GM23338 (cell line): ENCODE results near the gene TAF10. TPM values are rescaled to one million over a fixed set of nuclear protein-coding genes. Genes with fewer than 3 reads are reported as not detected.

Experiments used
- ATAC-seq: fragments of 200-7000 bp; cut with Tn5 transposase; 3 replicates; pipeline ENCODE4 v1.9.1; 2020
- DNase-seq: peaks from one replicate; pipeline ENCODE4 v3.0.0-alpha.2; 2015; ENCODE audit warnings: low spot score
- H2AFZ ChIP-seq: fragments of 200-600 bp; sonication (generic); 2 replicates; pipeline ENCODE4 v1.8.0; 2016; ENCODE audit warnings: antibody characterized with exemption, mild to moderate bottlenecking, moderate library complexity
- H3F3A ChIP-seq: fragments of 200-600 bp; sonication (generic); replicated peaks from 2 replicates; pipeline ENCODE4 v1.8.0; 2017; ENCODE audit warnings: antibody characterized with exemption, mixed run types, low read depth
- H3K27ac ChIP-seq: fragments of 200-600 bp; sonication (generic); 2 replicates; pipeline ENCODE4 v1.6.1; 2016; ENCODE audit warnings: low read depth
- H3K27me3 ChIP-seq: fragments of 200-600 bp; sonication (generic); 2 replicates; pipeline ENCODE4 v1.8.0; 2016; ENCODE audit warnings: mild to moderate bottlenecking, mixed run types, moderate library complexity; ENCODE audit not compliant: insufficient read depth
- H3K36me3 ChIP-seq: fragments of 200-600 bp; sonication (generic); 2 replicates; pipeline ENCODE4 v1.8.0; 2016; ENCODE audit warnings: mild to moderate bottlenecking; ENCODE audit not compliant: insufficient read depth
- H3K4me1 ChIP-seq: fragments of 200-600 bp; sonication (generic); 2 replicates; pipeline ENCODE4 v1.8.0; 2016; ENCODE audit warnings: mild to moderate bottlenecking, moderate library complexity; ENCODE audit not compliant: insufficient read depth
- H3K4me2 ChIP-seq: fragments of 200-600 bp; sonication (generic); 2 replicates; pipeline ENCODE4 v1.7.1; 2017; ENCODE audit warnings: mixed run types
- H3K4me3 ChIP-seq: fragments of 200-600 bp; sonication (generic); 2 replicates; pipeline ENCODE4 v1.6.1; 2016; ENCODE audit warnings: mixed run types
- H3K79me2 ChIP-seq: fragments of 200-600 bp; sonication (generic); replicated peaks from 2 replicates; pipeline ENCODE4 v1.8.0; 2017; ENCODE audit warnings: mild to moderate bottlenecking; ENCODE audit not compliant: insufficient read depth
- H3K9me2 ChIP-seq: fragments of 200-600 bp; sonication (generic); 2 replicates; pipeline ENCODE4 v1.8.0; 2017; ENCODE audit not compliant: insufficient read depth
- H4K20me1 ChIP-seq: fragments of 200-600 bp; sonication (generic); replicated peaks from 2 replicates; pipeline ENCODE4 v1.8.0; 2017; ENCODE audit warnings: mild to moderate bottlenecking; ENCODE audit not compliant: insufficient read depth
- H3K27ac Mint-ChIP-seq: 2 replicates; pipeline ENCODE4 v1.8.0; 2020; ENCODE audit warnings: inconsistent platforms, mild to moderate bottlenecking, moderate library complexity, mixed read lengths
- H3K27me3 Mint-ChIP-seq: 3 replicates; pipeline ENCODE4 v1.8.0; 2022; ENCODE audit warnings: low read depth, mild to moderate bottlenecking, moderate library complexity, mixed read lengths, inconsistent platforms; ENCODE audit not compliant: insufficient read depth, poor library complexity
- H3K36me3 Mint-ChIP-seq: 3 replicates; pipeline ENCODE4 v1.8.0; 2021; ENCODE audit warnings: low read depth, mild to moderate bottlenecking, inconsistent platforms, moderate library complexity, mixed read lengths
- H3K4me1 Mint-ChIP-seq: 3 replicates; pipeline ENCODE4 v1.8.0; 2020; ENCODE audit warnings: mild to moderate bottlenecking, inconsistent platforms, mixed read lengths
- H3K4me3 Mint-ChIP-seq: 3 replicates; pipeline ENCODE4 v1.8.0; 2021; ENCODE audit warnings: moderate library complexity, mild to moderate bottlenecking, inconsistent platforms, mixed read lengths
- H3K9me3 Mint-ChIP-seq: 3 replicates; pipeline ENCODE4 v1.8.0; 2020; ENCODE audit warnings: moderate library complexity, mild to moderate bottlenecking, inconsistent platforms, mixed read lengths
- CREB1 ChIP-seq: fragments of 250-450 bp; sonication (Bioruptor Pico); IDR thresholded peaks from 2 replicates; pipeline ENCODE4 v1.5.0; 2020; ENCODE audit warnings: low read depth, mild to moderate bottlenecking, moderate library complexity
- EZH2 ChIP-seq: fragments of 200-600 bp; sonication (generic); IDR thresholded peaks from one replicate; pipeline ENCODE4 v1.8.0; 2017; ENCODE audit warnings: antibody characterized with exemption, mild to moderate bottlenecking, low read depth; ENCODE audit not compliant: unreplicated experiment
- EZH2phosphoT487 ChIP-seq: fragments of 200-600 bp; sonication (generic); IDR thresholded peaks from one replicate; pipeline ENCODE4 v1.8.1; 2018; ENCODE audit warnings: antibody characterized with exemption; ENCODE audit not compliant: unreplicated experiment
- JUNB ChIP-seq: IDR thresholded peaks from one replicate; pipeline ENCODE4 v1.6.1; 2016; ENCODE audit warnings: antibody characterized with exemption; ENCODE audit not compliant: unreplicated experiment
- NANOG ChIP-seq: IDR thresholded peaks from 2 replicates; pipeline ENCODE4 v1.6.1; 2016; ENCODE audit warnings: antibody characterized with exemption, borderline replicate concordance
- ZNF114 ChIP-seq: fragments of 250-450 bp; sonication (Bioruptor Pico); IDR thresholded peaks from 2 replicates; pipeline ENCODE4 v1.5.0; 2020; ENCODE audit warnings: mild to moderate bottlenecking, moderate library complexity
- ZNF331 ChIP-seq: fragments of 250-450 bp; sonication (Bioruptor Pico); IDR thresholded peaks from 2 replicates; pipeline ENCODE4 v1.5.0; 2020; ENCODE audit warnings: low read depth, mild to moderate bottlenecking, moderate library complexity
- polyA plus RNA-seq: library from polyadenylated mRNA; unstranded; fragments of >200 nt; fragmentation: Nextera tagmentation; extraction: Ambion mirVana; gene quantifications from 2 replicates; pipeline ENCODE4 v1.2.1, GENCODE V29; 2016
- total RNA-seq: library from RNA; depleted of rRNA; stranded (reverse); fragments of >200 nt; shearing (Covaris generic); gene quantifications from 2 replicates; pipeline ENCODE4 v1.2.3, GENCODE V29; 2014
- TF ChIP-seq, protein P1 (sequence below): IDR thresholded peaks from 2 replicates; pipeline ENCODE4 v1.6.1; 2016; ENCODE audit warnings: antibody characterized with exemption
- TF ChIP-seq, protein P2 (sequence below), 2 experiments: fragments of 200-600 bp in 1 of 2; sonication (generic) in 1 of 2; conservative IDR thresholded peaks; 2 replicates each; pipeline versions ENCODE4 v1.5.1 to v1.6.1; 2016 to 2017; ENCODE audit warnings: antibody characterized with exemption in 2 of 2, low read depth in 2 of 2, mild to moderate bottlenecking in 2 of 2, moderate library complexity in 1 of 2
- TF ChIP-seq, protein P3 (sequence below): fragments of 250-450 bp; sonication (Bioruptor Pico); IDR thresholded peaks from 2 replicates; pipeline ENCODE4 v1.5.0; 2020; ENCODE audit warnings: mild to moderate bottlenecking, moderate library complexity

Gene TAF10
- total and polyA plus RNA-seq, 2 experiments from 2014 or later: 108 to 253 TPM

DNA sequence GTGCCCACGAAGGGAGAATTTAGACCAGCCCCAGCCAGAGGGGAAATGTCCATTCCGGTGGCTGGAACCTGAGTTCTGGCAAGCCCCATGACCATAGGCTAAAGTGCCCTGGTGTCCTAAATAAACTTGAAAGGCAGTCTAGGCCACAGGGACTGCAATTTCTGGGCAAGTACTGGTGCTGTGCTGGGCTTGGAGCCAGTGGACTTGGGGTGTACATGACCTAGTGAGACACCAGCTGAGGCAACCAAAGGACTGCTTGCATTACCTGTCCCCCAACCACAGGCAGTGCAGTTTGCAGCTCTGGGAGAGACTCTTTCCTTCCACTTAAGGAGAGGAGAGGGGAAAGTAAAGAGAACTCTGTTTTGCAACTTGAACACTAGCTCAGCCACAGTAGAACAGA, 32.3 kb downstream of the TAF10 start:
- Histone ChIP-seq H3K27ac (no peak overlapping the region), H3K4me3 (no peak overlapping the region), H3K27me3 (no peaks in the 10 kb centered on the region), H2AFZ (no peak overlapping the region), H3K79me2 (no peaks in the 10 kb centered on the region), H3K36me3 (no peaks in the 10 kb centered on the region), H3K9me2 (no peaks in the 10 kb centered on the region), H3K4me1 (no peaks in the 10 kb centered on the region), H4K20me1 (no peaks in the 10 kb centered on the region; the same call in 1 of the 2 replicates), H3F3A (no peaks in the 10 kb centered on the region), H3K4me2 (no peak overlapping the region)
- peaks cover 5% of the 10 kb centered on the region for H3K4me1 Mint-ChIP-seq
- no peak overlapping the region for H3K4me3 Mint-ChIP-seq
- H3K36me3 Mint-ChIP-seq: peaks cover 10% of the 10 kb centered on the region; the same call in 2 of the 3 replicates
- peaks cover 2% of the 10 kb centered on the region for H3K27me3 Mint-ChIP-seq
- H3K27ac Mint-ChIP-seq: no peak overlapping the region
- H3K9me3 Mint-ChIP-seq: peaks cover 12% of the 10 kb centered on the region; the same call in 2 of the 3 replicates
- TF ChIP-seq NANOG: no peak
- TF ChIP-seq ZNF331: no peak
- TF ChIP-seq EZH2: no peak
- TF ChIP-seq ZNF114: no peak
- no peak for TF ChIP-seq EZH2phosphoT487
- no peak for TF ChIP-seq JUNB
- TF ChIP-seq, protein P1, sequence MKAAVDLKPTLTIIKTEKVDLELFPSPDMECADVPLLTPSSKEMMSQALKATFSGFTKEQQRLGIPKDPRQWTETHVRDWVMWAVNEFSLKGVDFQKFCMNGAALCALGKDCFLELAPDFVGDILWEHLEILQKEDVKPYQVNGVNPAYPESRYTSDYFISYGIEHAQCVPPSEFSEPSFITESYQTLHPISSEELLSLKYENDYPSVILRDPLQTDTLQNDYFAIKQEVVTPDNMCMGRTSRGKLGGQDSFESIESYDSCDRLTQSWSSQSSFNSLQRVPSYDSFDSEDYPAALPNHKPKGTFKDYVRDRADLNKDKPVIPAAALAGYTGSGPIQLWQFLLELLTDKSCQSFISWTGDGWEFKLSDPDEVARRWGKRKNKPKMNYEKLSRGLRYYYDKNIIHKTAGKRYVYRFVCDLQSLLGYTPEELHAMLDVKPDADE: no peak
- TF ChIP-seq, protein P2, sequence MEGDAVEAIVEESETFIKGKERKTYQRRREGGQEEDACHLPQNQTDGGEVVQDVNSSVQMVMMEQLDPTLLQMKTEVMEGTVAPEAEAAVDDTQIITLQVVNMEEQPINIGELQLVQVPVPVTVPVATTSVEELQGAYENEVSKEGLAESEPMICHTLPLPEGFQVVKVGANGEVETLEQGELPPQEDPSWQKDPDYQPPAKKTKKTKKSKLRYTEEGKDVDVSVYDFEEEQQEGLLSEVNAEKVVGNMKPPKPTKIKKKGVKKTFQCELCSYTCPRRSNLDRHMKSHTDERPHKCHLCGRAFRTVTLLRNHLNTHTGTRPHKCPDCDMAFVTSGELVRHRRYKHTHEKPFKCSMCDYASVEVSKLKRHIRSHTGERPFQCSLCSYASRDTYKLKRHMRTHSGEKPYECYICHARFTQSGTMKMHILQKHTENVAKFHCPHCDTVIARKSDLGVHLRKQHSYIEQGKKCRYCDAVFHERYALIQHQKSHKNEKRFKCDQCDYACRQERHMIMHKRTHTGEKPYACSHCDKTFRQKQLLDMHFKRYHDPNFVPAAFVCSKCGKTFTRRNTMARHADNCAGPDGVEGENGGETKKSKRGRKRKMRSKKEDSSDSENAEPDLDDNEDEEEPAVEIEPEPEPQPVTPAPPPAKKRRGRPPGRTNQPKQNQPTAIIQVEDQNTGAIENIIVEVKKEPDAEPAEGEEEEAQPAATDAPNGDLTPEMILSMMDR (conservative IDR thresholded peaks at IDR 0.05; ENCODE audit: low read depth in 2 of 2): no peak
- TF ChIP-seq, protein P3, sequence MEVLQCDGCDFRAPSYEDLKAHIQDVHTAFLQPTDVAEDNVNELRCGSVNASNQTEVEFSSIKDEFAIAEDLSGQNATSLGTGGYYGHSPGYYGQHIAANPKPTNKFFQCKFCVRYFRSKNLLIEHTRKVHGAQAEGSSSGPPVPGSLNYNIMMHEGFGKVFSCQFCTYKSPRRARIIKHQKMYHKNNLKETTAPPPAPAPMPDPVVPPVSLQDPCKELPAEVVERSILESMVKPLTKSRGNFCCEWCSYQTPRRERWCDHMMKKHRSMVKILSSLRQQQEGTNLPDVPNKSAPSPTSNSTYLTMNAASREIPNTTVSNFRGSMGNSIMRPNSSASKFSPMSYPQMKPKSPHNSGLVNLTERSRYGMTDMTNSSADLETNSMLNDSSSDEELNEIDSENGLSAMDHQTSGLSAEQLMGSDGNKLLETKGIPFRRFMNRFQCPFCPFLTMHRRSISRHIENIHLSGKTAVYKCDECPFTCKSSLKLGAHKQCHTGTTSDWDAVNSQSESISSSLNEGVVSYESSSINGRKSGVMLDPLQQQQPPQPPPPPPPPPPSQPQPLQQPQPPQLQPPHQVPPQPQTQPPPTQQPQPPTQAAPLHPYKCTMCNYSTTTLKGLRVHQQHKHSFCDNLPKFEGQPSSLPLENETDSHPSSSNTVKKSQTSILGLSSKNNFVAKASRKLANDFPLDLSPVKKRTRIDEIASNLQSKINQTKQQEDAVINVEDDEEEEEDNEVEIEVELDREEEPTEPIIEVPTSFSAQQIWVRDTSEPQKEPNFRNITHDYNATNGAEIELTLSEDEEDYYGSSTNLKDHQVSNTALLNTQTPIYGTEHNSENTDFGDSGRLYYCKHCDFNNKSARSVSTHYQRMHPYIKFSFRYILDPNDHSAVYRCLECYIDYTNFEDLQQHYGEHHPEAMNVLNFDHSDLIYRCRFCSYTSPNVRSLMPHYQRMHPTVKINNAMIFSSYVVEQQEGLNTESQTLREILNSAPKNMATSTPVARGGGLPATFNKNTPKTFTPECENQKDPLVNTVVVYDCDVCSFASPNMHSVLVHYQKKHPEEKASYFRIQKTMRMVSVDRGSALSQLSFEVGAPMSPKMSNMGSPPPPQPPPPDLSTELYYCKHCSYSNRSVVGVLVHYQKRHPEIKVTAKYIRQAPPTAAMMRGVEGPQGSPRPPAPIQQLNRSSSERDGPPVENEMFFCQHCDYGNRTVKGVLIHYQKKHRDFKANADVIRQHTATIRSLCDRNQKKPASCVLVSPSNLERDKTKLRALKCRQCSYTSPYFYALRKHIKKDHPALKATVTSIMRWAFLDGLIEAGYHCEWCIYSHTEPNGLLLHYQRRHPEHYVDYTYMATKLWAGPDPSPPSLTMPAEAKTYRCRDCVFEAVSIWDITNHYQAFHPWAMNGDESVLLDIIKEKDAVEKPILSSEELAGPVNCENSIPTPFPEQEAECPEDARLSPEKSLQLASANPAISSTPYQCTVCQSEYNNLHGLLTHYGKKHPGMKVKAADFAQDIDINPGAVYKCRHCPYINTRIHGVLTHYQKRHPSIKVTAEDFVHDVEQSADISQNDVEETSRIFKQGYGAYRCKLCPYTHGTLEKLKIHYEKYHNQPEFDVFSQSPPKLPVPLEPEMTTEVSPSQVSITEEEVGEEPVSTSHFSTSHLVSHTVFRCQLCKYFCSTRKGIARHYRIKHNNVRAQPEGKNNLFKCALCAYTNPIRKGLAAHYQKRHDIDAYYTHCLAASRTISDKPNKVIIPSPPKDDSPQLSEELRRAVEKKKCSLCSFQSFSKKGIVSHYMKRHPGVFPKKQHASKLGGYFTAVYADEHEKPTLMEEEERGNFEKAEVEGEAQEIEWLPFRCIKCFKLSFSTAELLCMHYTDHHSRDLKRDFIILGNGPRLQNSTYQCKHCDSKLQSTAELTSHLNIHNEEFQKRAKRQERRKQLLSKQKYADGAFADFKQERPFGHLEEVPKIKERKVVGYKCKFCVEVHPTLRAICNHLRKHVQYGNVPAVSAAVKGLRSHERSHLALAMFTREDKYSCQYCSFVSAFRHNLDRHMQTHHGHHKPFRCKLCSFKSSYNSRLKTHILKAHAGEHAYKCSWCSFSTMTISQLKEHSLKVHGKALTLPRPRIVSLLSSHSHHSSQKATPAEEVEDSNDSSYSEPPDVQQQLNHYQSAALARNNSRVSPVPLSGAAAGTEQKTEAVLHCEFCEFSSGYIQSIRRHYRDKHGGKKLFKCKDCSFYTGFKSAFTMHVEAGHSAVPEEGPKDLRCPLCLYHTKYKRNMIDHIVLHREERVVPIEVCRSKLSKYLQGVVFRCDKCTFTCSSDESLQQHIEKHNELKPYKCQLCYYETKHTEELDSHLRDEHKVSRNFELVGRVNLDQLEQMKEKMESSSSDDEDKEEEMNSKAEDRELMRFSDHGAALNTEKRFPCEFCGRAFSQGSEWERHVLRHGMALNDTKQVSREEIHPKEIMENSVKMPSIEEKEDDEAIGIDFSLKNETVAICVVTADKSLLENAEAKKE (CRISPR knock-in tag): no peak
- no peak for TF ChIP-seq CREB1 (CRISPR knock-in tag)
- DNase-seq: no peak
- ATAC-seq: no peak
